Heart left ventricle (tissue), 13 donors: ENCODE measurements around the gene SMAD7.

Experiments
- POLR2A ChIP-seq, 2 donors: fragments of 450-650 bp; IDR thresholded peaks; one replicate each; pipeline ENCODE4 v1.6.1; 2017; ENCODE audit warnings: antibody characterized with exemption in 2 of 2, mild to moderate bottlenecking in 2 of 2, moderate library complexity in 2 of 2
- TF ChIP-seq, protein P1 (sequence below), 12 donors: fragments of 200-600 bp; sonication (generic) in 4 of 12; IDR thresholded peaks; one replicate each; pipeline versions ENCODE4 v1.5.0 to v1.8.0; 2018 to 2022; ENCODE audit warnings: antibody characterized with exemption in 12 of 12, mild to moderate bottlenecking in 5 of 12
- donor health status: ischemic (EF 13 %, LVEDD 7.1; RV severe dilation, severe dysfunction).
- donor health status: DM: no; HTN: yes; CAD: no.
- donor health status: DM: no; HTN: no; CAD: no.
- donor health status: ischemic (EF 25% LVEDD 6.9; RV normal size, moderate dysfunction).
- donor health status: ischemic (EF 25% LVEDD 5.7; RV mildly dilated, moderate dysfunction).
- donor health status: ischemic (EF 35%, LVEDD 5.7; RV mildly dilated, moderate dysfunction).
- donor health status: nonischemic (EF 11% LVEDD 7.7; RV severe dilation, severe dysfunction).
- donor health status: DM: yes; HTN: yes; CAD: no.
- donor health status: PGD.
- donor health status: ischemic (EF 29% LVEDD 5.4; RV normal size, mild dysfunction).
- donor health status: nonischemic (EF 23%, LVEDD 6.1; RV moderate dilation, normal function).

DNA sequence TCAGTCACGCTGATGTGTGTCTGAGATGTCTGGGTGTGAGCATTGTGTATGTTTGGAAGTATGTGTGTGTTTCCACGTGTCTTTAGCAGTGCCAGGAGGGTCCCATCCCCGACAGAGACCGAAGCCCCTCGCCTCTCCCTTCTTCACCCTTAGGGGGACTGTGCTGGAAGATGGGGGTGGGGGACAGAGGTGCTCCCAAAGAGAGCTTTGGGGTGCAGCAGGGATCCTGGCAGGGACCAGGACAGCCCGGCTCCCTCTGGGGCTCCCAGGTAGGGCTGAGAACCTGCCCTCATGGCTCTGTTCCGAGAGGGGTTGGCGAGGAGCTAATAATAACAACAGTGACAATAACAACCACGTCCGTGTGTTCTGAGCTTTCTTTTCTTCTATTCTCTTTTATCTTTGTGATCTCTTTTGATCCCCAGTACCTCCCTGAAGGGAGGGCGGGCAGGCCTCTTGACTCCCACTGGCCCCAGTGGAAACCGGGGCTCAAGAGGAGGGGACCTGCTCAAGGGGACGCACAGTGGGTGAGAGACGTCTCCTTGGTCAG lies 57.6 kb downstream of the SMAD7 start:
- TF ChIP-seq POLR2A (IDR thresholded peaks at IDR 0.05): no peak
- TF ChIP-seq, protein P1, sequence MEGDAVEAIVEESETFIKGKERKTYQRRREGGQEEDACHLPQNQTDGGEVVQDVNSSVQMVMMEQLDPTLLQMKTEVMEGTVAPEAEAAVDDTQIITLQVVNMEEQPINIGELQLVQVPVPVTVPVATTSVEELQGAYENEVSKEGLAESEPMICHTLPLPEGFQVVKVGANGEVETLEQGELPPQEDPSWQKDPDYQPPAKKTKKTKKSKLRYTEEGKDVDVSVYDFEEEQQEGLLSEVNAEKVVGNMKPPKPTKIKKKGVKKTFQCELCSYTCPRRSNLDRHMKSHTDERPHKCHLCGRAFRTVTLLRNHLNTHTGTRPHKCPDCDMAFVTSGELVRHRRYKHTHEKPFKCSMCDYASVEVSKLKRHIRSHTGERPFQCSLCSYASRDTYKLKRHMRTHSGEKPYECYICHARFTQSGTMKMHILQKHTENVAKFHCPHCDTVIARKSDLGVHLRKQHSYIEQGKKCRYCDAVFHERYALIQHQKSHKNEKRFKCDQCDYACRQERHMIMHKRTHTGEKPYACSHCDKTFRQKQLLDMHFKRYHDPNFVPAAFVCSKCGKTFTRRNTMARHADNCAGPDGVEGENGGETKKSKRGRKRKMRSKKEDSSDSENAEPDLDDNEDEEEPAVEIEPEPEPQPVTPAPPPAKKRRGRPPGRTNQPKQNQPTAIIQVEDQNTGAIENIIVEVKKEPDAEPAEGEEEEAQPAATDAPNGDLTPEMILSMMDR (IDR thresholded peaks at IDR 0.05): no peak
